ENCODE measurements around the gene CCT8. TPM values are rescaled to one million over a fixed set of nuclear protein-coding genes. Genes with fewer than 3 reads are reported as not detected.

Gene CCT8
- total and polyA plus RNA-seq, 2 of the 8 experiments (the other 6 are each of a cell fraction or from before 2014, with no cell fraction given): 151 to 319 TPM

- no peak for TF ChIP-seq SAP30 (IDR thresholded peaks at IDR 0.05; ENCODE audit: insufficient read depth, insufficient replicate concordance, low read length)
- TF ChIP-seq NANOG (IDR thresholded peaks at IDR 0.05; ENCODE audit: insufficient read depth, low read depth, low read length, poor library complexity, severe bottlenecking): no peak
- no peak for TF ChIP-seq KDM4A (IDR thresholded peaks at IDR 0.05; ENCODE audit: low read depth, low read length, severe bottlenecking)
- TF ChIP-seq EGR1 (IDR thresholded peaks at IDR 0.05; ENCODE audit: borderline replicate concordance, low read depth, low read length): no peak
Observed at GRCh38 chr21:29022166-29022565, 51.3 kb downstream of the CCT8 start (continued).
